HG02759 (cell line): ENCODE results near the gene PER2.

Experiments
- ATAC-seq: cut with Tn5 transposase; IDR thresholded peaks from one replicate; pipeline ENCODE4 v1.9.1; 2021; ENCODE audit warnings: mild to moderate bottlenecking, moderate library complexity; ENCODE audit not compliant: unreplicated experiment

The PER2 gene

DNA sequence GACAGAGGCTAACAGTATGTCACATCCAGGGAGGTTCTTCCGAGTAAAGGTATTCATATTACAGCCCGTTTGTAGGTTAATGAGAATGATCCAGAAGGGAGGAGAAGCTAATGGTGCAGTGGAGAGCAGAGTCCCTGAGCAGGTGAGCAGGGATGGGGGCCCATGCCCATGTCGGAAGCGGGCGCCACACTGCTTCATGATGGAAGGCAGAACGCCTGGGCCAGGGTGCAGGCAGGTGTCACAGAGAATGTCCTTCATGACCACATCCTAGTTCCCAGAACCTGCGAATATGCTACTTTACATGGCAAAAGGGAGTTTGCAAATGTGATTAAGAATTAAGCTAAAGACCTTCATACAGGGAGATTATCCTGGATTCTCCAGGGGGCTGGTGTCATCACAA, 52.6 kb downstream of the PER2 start:
- no peak for ATAC-seq

GRCh38 chr2:238235331-238235732, 53.1 kb downstream of the PER2 start:
- no peak for ATAC-seq

DNA sequence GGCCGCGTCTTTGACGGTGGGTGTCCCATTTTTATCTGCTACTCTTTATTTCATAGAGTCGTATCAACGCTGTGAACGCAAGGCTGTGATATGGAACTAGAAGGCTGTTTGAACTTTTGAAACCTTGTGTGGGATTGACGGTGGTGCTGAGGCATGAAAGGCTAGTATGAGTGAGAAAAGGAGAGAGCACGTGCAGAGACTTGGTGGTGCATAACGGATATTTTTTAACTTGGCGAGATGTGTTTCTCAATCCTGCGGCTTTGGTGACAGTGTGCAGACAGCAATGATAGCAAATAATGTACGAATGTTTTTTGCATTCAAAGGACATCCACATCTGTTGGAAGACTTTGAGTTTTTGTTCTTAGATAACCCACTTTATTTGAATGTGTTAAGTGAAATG, 54.8 kb downstream of the PER2 start:
- no peak for ATAC-seq

- ATAC-seq: no peak
Measured at GRCh38 chr2:238231809-238232208, 56.6 kb downstream of the PER2 start.

- ATAC-seq: peak; percentile 61
Measured at GRCh38 chr2:238231251-238231793, 57.1 kb downstream of the PER2 start.

GRCh38 chr2:238230699-238231098, 57.7 kb downstream of the PER2 start:
- no peak for ATAC-seq

GRCh38 chr2:238228700-238229099, 59.7 kb downstream of the PER2 start:
- ATAC-seq: no peak

- no peak for ATAC-seq
Measured at GRCh38 chr2:238227587-238228032, 60.8 kb downstream of the PER2 start.

GRCh38 chr2:238226698-238227586, 61.5 kb downstream of the PER2 start:
- no peak for ATAC-seq

DNA sequence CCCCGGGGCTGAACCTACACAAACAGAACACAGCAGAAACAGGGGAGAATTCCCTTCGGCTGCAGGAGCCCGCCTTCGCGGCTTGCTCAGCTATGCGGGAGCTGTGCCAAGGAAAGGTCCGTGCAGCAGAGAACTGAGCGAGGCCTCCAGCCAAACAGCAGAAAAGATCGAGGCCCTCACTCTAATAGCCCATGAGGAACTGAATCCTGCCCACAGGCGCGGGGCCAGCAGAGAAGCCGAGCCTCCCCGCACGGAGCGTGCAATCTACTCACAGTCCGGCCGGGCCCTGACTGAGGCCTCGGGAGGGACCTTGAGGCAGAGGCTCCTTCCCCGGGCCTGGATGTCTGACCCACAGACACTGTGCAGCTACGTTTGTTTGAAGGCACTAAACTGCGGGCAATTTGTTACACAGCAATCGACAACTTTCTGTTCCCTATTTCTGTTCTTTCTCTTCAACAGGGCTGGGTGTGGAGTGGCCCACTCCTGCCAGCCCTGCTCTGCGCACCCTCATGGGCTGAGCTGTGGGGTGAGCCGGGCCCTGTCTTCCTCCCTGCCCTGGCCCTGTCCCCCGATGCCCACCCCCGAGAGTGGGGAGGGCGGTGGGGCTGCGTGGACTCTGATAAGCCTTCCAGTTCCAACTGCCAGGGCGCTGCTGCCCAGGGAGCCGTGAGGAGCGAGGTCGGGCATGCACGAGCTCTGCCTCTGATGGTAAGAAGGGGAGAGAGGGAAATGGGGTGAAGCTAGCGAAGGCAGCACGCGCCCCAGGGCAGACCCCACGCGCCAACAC, 62.3 kb downstream of the PER2 start:
- no peak for ATAC-seq

GRCh38 chr2:238225121-238225520, 63.3 kb downstream of the PER2 start:
- ATAC-seq: no peak

GRCh38 chr2:238224356-238225035, 63.9 kb downstream of the PER2 start:
- ATAC-seq: no peak

DNA sequence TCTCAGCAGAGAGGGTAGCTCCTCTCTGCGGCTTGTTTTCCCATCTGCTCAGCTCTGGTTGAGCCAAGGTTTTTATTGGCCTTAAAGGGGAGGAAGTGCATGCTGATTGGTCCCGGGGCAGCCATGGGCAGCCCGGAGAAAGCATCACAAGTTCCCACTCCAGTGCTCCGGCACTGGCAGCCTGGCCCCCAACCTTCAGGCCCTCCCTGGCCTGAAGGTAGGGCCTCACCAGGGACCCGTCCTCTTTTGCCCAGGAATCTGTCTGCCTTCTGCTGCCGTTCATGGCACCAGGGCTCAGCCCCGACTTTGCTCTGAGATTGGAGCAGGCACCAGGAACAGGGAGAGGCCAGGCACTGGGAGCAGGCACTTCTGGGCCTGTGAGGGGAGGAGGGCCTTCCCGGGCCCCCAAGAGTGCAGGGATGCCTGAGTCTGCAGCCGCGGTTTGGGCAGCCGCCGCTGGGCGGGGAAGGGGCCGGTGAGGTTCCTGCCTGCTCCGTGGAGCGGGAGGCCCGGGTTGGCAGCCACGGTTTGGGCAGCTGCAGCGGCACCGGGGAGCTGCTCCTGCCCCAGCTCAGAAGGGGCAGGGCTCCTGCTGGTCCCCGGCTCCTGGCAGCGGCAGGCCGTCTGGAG, 67.4 kb downstream of the PER2 start:
- no peak for ATAC-seq

GRCh38 chr2:238220274-238220891, 68.0 kb downstream of the PER2 start:
- ATAC-seq: no peak

DNA sequence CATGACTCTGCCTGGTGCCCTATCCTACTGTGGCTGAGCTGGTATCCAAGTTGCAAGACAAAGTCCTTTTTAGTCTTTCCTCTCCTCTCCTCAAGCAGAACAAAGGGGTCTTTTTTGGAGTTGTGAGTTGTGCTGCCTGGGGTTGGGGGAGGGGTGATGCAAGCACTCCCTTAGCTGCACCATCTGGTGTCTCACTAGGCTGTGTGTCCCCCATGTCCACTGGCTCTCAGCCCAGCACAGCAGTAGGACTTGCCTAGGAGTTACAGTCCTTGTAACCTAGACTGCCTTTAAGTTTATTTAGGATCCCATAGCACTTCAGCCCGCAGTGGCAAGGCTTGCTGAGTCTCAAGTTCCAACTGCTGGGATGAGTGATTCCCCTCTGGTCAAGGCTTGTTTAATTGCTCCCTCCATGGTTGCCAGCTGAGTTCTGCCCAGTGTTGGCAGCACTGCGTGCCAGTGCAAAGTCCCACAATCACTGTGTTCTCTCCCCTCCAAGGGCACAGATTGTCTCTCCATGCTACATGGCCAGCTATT, 71.7 kb downstream of the PER2 start:
- no peak for ATAC-seq

DNA sequence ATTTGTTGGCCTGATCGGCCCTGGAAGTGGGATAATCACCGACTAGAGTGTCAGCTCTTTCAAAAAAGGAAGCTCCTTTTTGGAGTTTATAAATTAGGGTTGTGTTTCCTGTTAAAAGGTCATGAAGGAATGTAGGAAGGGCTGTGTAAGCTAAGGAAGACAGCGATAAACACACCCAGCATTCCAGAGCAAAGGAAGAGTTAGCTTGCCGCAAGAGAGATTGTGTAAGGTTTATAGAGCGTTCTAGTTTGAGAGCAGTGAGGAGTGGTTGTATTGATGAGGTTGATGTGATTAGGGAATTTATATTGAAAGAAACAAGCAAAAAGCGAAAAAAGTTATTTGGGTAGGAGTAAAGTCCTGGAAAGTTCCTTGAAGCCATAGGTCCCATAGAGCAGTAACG, 81.4 kb downstream of the PER2 start:
- no peak for ATAC-seq

DNA sequence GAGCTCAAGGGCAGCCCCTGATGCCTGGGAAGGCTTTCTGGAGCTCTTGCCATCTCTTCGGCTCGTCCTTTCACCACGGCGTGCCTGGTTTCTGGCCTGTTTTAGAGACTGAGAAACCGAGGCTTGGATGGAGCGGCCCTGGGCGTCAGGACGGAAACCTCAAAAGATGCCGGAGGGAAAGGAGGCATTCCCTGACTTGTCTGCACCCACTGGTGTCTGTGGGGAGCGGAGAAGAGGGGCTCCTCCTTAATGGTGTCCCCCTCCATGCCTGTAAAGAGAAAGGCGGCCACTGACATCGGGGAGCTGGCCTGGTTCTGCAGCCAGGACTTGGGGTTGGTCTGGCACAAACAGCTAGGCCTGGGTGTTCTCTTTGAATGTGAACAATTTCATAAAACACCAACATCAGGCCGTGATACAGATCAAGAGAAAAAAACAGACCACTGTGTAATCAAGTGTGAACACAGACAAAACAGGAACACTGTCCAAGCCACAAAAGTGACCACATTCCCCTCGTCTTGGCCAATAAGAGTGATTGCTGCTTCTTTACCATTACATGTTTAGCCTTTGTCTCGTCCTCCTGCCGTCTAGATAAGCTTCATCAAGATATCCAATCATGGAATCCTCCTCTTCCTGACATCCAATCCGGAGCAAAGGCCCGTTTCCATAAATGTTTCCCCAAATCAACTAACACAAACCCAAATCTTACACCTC, 84.3 kb downstream of the PER2 start:
- no peak for ATAC-seq

DNA sequence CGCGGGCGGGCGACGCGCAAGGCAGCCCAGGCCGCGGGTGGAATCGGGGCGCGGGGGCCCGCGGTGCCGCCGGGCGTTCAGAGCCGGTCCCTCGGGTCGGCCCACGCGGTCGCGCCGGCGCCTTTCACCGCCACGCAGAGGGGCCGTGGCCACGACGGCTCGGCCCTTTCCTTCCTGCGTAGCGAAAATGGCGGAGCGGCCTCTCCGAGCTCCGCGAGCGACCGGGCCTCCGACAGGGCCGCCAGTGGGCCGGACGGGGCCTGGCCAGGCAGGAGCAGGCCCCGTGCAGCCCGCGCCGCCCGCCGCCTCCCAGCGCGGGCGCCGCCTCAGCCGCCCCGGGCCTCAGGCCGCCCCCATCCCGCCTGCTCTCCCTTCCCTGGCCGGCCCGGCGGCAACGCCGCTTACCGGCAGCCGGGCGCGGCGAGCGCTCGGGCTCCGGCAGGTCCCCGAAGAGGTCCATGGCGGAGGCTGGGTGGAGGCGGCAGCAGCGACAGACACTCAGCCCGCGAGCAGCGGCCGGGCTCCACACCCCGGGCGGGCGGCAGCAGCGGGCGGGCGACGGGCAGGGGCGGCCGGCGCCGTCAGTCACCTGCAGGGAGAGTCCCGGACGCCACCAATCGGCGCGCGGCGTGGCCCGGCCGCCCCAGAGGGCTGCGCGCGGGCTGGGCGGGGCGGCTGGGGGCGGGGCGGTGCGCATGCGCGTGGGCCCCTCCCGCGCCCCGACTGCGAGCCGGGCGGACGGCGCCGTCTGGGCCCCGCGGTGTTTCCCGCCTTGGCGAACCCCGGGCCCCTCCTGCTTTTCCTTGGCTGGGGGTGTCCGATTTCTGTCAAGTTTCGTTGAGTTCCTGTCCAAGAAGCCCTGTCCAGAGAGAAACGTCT, 85.1 kb downstream of the PER2 start, which contains the start of gene ILKAP:
Gene ILKAP, minus strand, starts transcription at position 602 of the 879 bp plus-strand sequence. Its CDS starts 142 bp downstream, at position 460.
- peak; percentile 96 for ATAC-seq
